NCI-H82 (cell line): ENCODE measurements around the gene TRIM64C.
"Not testable (repeated sequence)": the region's sequence is repeated elsewhere in the genome, so short reads cannot be mapped to it uniquely, and the experiment has no call there.

Source experiments
- DNase-seq: peaks from one replicate; lab custom pipeline; 2025; lab: John Stamatoyannopoulos, UW

TRIM64C gene, protein sequence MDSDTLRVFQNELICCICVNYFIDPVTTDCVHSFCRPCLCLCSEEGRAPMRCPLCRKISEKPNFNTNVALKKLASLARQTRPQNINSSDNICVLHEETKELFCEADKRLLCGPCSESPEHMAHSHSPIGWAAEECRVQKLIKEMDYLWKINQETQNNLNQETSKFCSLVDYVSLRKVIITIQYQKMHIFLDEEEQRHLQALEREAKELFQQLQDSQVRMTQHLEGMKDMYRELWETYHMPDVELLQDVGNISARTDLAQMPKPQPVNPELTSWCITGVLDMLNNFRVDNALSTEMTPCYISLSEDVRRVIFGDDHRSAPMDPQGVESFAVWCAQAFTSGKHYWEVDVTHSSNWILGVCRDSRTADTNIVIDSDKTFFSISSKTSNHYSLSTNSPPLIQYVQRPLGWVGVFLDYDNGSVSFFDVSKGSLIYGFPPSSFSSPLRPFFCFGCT

DNA sequence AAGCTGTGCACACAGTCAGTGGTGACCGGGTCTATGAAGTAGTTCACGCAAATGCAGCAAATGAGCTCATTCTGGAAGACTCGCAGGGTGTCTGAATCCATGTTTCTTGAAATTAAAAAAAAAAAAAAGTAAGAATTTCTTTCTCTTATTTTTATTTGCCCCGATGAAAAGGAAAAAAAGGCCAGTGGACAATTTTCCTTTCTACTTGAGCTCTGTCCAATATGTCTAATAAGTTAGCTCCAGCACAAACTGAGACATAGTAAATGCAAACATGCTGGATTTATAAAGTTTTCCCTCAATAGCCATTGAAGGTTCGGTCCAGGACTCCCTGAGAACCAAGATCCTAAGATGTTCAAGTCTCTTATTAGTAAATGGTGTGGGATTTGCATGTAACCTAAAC is at the start of gene TRIM64C:
Gene TRIM64C (minus strand): TSS at position 101 of the 400 bp plus-strand sequence. CDS start 0 bp downstream, at position 101.
- DNase-seq = not testable (repeated sequence)

DNA sequence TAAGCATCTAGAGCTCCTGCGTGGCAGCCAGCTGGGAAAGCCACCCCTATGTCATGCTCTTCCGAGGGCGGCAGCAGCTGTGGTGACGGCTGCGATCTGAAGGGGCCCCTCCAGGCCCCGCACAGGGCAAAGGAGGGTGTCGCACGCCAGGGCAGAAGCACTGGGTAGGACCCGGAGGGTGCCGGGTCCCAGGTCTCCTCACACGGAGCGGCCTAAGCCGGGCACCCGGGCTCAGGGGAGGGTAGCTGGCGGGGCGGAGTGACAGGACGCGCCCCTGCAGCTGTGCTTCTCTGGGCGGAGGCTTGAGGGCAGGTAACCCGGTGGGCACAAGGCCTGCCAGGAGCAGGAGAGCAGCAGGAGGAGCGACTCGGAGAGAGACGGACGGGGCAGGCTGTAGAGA is 43.4 kb upstream of the TRIM64C start:
- DNase-seq = not testable (repeated sequence)

DNA sequence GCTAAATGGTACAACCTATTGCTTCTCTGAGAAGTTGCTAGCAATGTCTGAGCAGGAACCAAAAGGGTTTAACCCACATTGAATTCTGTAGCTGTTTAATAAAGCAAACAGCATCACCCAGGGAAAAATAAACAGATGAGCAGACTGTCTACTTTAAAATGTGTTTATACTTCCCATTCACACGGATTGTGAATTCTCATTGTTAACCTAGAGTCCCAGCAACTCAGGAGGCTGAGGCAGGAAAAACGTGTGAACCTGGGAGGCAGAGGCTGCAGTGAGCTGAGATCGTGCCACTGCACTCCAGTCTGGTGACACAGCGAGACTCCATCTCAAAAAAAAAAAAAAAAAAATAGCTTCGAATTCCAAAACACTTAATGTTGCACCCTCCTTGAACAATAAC is 11.0 kb upstream of the TRIM64C start:
- not testable (repeated sequence) for DNase-seq

DNA sequence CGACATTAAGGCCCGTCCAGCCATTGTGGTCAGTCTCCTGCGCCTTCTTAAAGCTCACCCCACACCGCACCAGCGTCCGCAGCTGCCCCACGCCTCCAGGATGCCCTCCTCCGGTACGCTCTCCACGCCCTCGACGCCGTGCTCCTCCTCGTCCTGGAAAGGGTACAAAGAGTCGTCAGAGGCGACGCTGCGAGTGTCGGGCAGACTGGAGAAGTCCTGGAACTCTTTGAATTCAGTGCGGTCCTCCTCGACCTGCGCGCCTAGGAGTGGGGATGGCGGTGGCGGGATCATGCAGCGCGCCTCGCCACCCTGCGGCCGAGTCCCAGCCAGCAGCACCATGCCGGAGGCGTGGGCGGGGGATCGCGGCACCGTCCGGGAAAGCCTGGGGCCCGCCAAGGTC is 9.1 kb downstream of the TRIM64C start:
- DNase-seq = not testable (repeated sequence)

DNA sequence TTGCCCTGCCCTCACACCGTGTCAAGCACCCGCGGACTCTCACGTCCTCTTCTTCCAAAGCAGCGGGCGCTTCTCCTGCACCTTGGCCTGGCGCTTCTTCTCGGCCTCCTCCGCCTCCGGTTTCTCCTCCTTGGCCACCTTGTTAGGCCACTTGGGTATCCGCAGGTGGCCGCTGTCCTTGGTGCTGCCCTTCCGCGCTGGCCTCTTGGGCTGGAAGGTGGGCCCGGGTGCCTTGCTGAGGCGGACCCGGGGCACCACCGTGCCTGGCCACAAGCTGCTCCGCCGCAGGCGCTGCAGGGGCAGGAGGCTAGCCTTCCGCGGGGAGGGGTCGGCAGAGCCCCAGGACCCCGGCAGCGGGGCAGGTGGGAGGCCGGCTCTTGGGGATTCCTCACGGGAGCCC is 10.7 kb downstream of the TRIM64C start:
- not testable (repeated sequence) for DNase-seq

DNA sequence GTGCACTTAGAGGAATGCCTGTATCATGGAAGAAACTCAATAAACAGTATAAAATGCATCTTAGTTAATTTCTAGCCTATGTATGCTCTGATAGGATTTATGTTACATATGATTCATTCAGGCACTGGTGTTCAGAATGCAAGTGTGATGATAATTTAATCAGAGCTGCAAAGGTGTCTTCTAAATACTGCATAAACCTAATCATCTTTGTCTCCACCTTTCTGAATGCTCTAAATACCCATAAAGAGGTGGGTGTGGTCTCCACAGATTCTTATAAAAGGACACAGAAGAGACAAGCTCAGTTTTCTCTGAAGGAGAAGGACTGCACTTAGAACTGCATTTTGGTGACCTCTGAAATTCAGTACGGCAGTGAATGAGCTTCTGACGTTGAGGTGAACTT is 30.4 kb downstream of the TRIM64C start, which contains the start of gene TRIM49B:
Gene TRIM49B (plus strand): TSS at position 301 of the 400 bp plus-strand sequence. CDS start 2,777 bp downstream, outside the sequence.
- not testable (repeated sequence) for DNase-seq
